Fibroblast of lung (primary cell): ENCODE data around the gene ZNF552.

Experiments used
- CTCF ChIP-seq, 2 donors: IDR thresholded peaks in 1 of 2; conservative IDR thresholded peaks in 1 of 2; 1 replicate in 1 of 2; 2 replicates in 1 of 2; pipeline ENCODE4 v1.5.1; 2011 to 2012; ENCODE audit warnings: low read length in 2 of 2, control low read depth in 1 of 2, inconsistent platforms in 1 of 2, low read depth in 1 of 2, mild to moderate bottlenecking in 1 of 2
- EZH2 ChIP-seq: IDR thresholded peaks from 2 replicates; pipeline ENCODE4 v1.5.1; 2012; ENCODE audit warnings: low read length, control low read depth, mild to moderate bottlenecking; ENCODE audit errors: missing control alignments

GRCh38 chr19:57820599-57820998, 5.9 kb upstream of the ZNF552 start:
- TF ChIP-seq EZH2 (no peak), CTCF (conservative IDR thresholded peaks at IDR 0.05 in 1 of 2, IDR thresholded peaks at IDR 0.05 in 1 of 2; ENCODE audit: low read depth in 1 of 2, low read length in 2 of 2) (no peak)
